Neural progenitor cell (in vitro differentiated cells): ENCODE results near the gene RTN4RL1. TPM values are rescaled to one million over a fixed set of nuclear protein-coding genes. Genes with fewer than 3 reads are reported as not detected.

Source experiments
- DNase-seq: peaks from one replicate; pipeline ENCODE4 v3.0.0-alpha.2; 2016; ENCODE audit warnings: low spot score
- H2AFZ ChIP-seq: fragments of 200-600 bp; sonication (generic); replicated peaks from 2 replicates; pipeline ENCODE4 v1.6.1; 2016; ENCODE audit warnings: antibody characterized with exemption
- H3F3A ChIP-seq: fragments of 200-600 bp; sonication (generic); 2 replicates; pipeline ENCODE4 v1.6.1; 2016; ENCODE audit warnings: antibody characterized with exemption, low read depth
- H3K27ac ChIP-seq: fragments of 200-600 bp; sonication (generic); 2 replicates; pipeline ENCODE4 v1.5.1; 2016; ENCODE audit warnings: mild to moderate bottlenecking
- H3K27me3 ChIP-seq: fragments of 200-600 bp; sonication (generic); 2 replicates; pipeline ENCODE4 v1.6.1; 2016; ENCODE audit warnings: mild to moderate bottlenecking, moderate library complexity
- H3K36me3 ChIP-seq: fragments of 200-600 bp; sonication (generic); 2 replicates; pipeline ENCODE4 v1.5.1; 2016
- H3K4me1 ChIP-seq: fragments of 200-600 bp; sonication (generic); 2 replicates; pipeline ENCODE4 v1.6.1; 2016; ENCODE audit warnings: mixed run types
- H3K4me2 ChIP-seq: fragments of 200-600 bp; sonication (generic); 2 replicates; pipeline ENCODE4 v1.6.1; 2016
- H3K4me3 ChIP-seq: fragments of 200-600 bp; sonication (generic); 2 replicates; pipeline ENCODE4 v1.5.1; 2016
- H3K79me2 ChIP-seq: fragments of 200-600 bp; sonication (generic); 2 replicates; pipeline ENCODE4 v1.6.1; 2016; ENCODE audit warnings: low read depth
- H3K9ac ChIP-seq: fragments of 200-600 bp; sonication (generic); 2 replicates; pipeline ENCODE4 v1.6.1; 2016
- H3K9me3 ChIP-seq: fragments of 200-600 bp; sonication (generic); 2 replicates; pipeline ENCODE4 v1.5.1; 2016; ENCODE audit warnings: low read depth
- H4K20me1 ChIP-seq: fragments of 200-600 bp; sonication (generic); 2 replicates; pipeline ENCODE4 v1.6.1; 2016; ENCODE audit warnings: low read depth
- H3K27ac Mint-ChIP-seq: 3 replicates; pipeline ENCODE4 v1.8.0; 2021; ENCODE audit warnings: mixed read lengths
- H3K27me3 Mint-ChIP-seq: 2 replicates; pipeline ENCODE4 v1.8.0; 2022; ENCODE audit warnings: low read depth, mild to moderate bottlenecking, inconsistent platforms, moderate library complexity, mixed read lengths; ENCODE audit not compliant: insufficient read depth
- H3K36me3 Mint-ChIP-seq: 3 replicates; pipeline ENCODE4 v1.8.0; 2021; ENCODE audit warnings: mixed read lengths
- H3K4me1 Mint-ChIP-seq: 3 replicates; pipeline ENCODE4 v1.8.0; 2021; ENCODE audit warnings: mixed read lengths
- H3K4me3 Mint-ChIP-seq: 3 replicates; pipeline ENCODE4 v1.8.0; 2021; ENCODE audit warnings: mild to moderate bottlenecking, moderate library complexity, mixed read lengths
- H3K9me3 Mint-ChIP-seq: 3 replicates; pipeline ENCODE4 v1.8.0; 2020; ENCODE audit warnings: mixed read lengths
- EZH2 ChIP-seq: fragments of 200-600 bp; sonication (generic); IDR thresholded peaks from 2 replicates; pipeline ENCODE4 v1.6.1; 2017; ENCODE audit warnings: antibody characterized with exemption, mild to moderate bottlenecking, moderate library complexity
- EZH2phosphoT487 ChIP-seq: fragments of 200-600 bp; sonication (generic); IDR thresholded peaks from 2 replicates; pipeline ENCODE4 v1.6.1; 2017; ENCODE audit warnings: antibody characterized with exemption
- total RNA-seq: library from RNA; depleted of rRNA; stranded (reverse); fragments of >200 nt; gene quantifications from 2 replicates; pipeline ENCODE4 v1.2.3, GENCODE V29; 2015; ENCODE audit warnings: low replicate concordance
- TF ChIP-seq, protein P1 (sequence below): fragments of 200-600 bp; sonication (generic); IDR thresholded peaks from 2 replicates; pipeline ENCODE4 v1.5.1; 2017; ENCODE audit warnings: antibody characterized with exemption, mild to moderate bottlenecking

RTN4RL1 gene
- total RNA-seq, 1 donor from 2014 or later: 3.4 TPM

- peaks cover 42% of the 10 kb centered on the region for H3K4me1 ChIP-seq
- no peak overlapping the region for H3K9ac ChIP-seq
- H3K79me2 ChIP-seq: no peaks in the 10 kb centered on the region
- peaks cover 2% of the 10 kb centered on the region for H3K9me3 Mint-ChIP-seq
- peak overlapping the region; percentile 42 for H3K4me2 ChIP-seq
- no peak overlapping the region for H3K27ac Mint-ChIP-seq
- no peak overlapping the region for H3K4me3 Mint-ChIP-seq
- no peaks in the 10 kb centered on the region for H3K36me3 ChIP-seq
- TF ChIP-seq, protein P1, sequence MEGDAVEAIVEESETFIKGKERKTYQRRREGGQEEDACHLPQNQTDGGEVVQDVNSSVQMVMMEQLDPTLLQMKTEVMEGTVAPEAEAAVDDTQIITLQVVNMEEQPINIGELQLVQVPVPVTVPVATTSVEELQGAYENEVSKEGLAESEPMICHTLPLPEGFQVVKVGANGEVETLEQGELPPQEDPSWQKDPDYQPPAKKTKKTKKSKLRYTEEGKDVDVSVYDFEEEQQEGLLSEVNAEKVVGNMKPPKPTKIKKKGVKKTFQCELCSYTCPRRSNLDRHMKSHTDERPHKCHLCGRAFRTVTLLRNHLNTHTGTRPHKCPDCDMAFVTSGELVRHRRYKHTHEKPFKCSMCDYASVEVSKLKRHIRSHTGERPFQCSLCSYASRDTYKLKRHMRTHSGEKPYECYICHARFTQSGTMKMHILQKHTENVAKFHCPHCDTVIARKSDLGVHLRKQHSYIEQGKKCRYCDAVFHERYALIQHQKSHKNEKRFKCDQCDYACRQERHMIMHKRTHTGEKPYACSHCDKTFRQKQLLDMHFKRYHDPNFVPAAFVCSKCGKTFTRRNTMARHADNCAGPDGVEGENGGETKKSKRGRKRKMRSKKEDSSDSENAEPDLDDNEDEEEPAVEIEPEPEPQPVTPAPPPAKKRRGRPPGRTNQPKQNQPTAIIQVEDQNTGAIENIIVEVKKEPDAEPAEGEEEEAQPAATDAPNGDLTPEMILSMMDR: no peak
- TF ChIP-seq EZH2phosphoT487: no peak
- no peak for TF ChIP-seq EZH2
- H3F3A ChIP-seq: peaks cover 29% of the 10 kb centered on the region
- no peaks in the 10 kb centered on the region for H3K36me3 Mint-ChIP-seq
- no peak overlapping the region for H3K27ac ChIP-seq
- H3K27me3 ChIP-seq: peaks cover 53% of the 10 kb centered on the region
- H3K4me1 Mint-ChIP-seq: peaks cover 56% of the 10 kb centered on the region
- no peak overlapping the region for H2AFZ ChIP-seq
- no peaks in the 10 kb centered on the region for H4K20me1 ChIP-seq
- DNase-seq: peak; percentile 56
- H3K27me3 Mint-ChIP-seq: peaks cover 14% of the 10 kb centered on the region
- H3K9me3 ChIP-seq: no peaks in the 10 kb centered on the region
- H3K4me3 ChIP-seq: no peak overlapping the region
Measured at GRCh38 chr17:1914661-1915083, 110.5 kb downstream of the RTN4RL1 start.

GRCh38 chr17:1913702-1914101, 111.4 kb downstream of the RTN4RL1 start:
- H3K9me3 ChIP-seq: no peaks in the 10 kb centered on the region
- Mint-ChIP-seq H3K36me3 (no peaks in the 10 kb centered on the region), H3K4me3 (no peak overlapping the region), H3K27me3 (peaks cover 14% of the 10 kb centered on the region), H3K9me3 (peaks cover 2% of the 10 kb centered on the region), H3K27ac (no peak overlapping the region), H3K4me1 (peaks cover 56% of the 10 kb centered on the region)
- TF ChIP-seq, protein P1: no peak
- TF ChIP-seq EZH2phosphoT487: no peak
- TF ChIP-seq EZH2: no peak
- H3K4me1 ChIP-seq: peaks cover 41% of the 10 kb centered on the region
- H4K20me1 ChIP-seq: no peaks in the 10 kb centered on the region
- no peak overlapping the region for H3K4me3 ChIP-seq
- no peak overlapping the region for H3K9ac ChIP-seq
- no peak overlapping the region for H3K27ac ChIP-seq
- no peak overlapping the region for H3K4me2 ChIP-seq
- H3K79me2 ChIP-seq: no peaks in the 10 kb centered on the region
- DNase-seq: no peak
- no peaks in the 10 kb centered on the region for H3K36me3 ChIP-seq
- H3F3A ChIP-seq: peaks cover 39% of the 10 kb centered on the region
- no peak overlapping the region for H2AFZ ChIP-seq
- peaks cover 60% of the 10 kb centered on the region for H3K27me3 ChIP-seq

DNA sequence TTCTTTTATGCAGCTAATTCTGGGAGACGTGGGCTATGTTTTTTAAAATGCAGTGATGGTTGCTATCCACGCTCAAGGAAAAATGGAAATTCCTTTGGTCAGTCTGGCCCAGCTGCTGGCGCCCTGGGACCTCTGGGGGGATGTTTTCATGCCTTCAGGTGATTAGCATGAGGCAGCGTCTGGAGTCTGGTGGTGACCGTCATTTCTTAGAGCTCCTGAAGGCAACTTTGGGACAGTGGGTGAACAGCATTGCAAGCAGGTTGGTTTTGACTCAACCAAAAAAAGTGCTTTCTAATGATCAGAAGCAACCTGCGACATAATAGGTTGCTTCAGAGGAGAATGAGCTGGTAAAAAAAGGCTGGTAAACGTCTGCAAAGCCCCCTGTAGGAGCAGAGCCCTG, 113.0 kb downstream of the RTN4RL1 start:
- no peak for DNase-seq
- H3K4me1 Mint-ChIP-seq: peaks cover 64% of the 10 kb centered on the region
- Histone ChIP-seq H2AFZ (peak overlapping the region; percentile 36), H3K27ac (no peak overlapping the region), H3F3A (peaks cover 54% of the 10 kb centered on the region), H3K9me3 (no peaks in the 10 kb centered on the region), H4K20me1 (no peaks in the 10 kb centered on the region), H3K27me3 (peaks cover 70% of the 10 kb centered on the region), H3K9ac (no peak overlapping the region), H3K79me2 (no peaks in the 10 kb centered on the region), H3K4me2 (peak overlapping the region; percentile 45), H3K36me3 (no peaks in the 10 kb centered on the region), H3K4me1 (peaks cover 55% of the 10 kb centered on the region), H3K4me3 (no peak overlapping the region)
- peaks cover 14% of the 10 kb centered on the region for H3K27me3 Mint-ChIP-seq
- no peaks in the 10 kb centered on the region for H3K36me3 Mint-ChIP-seq
- no peak overlapping the region for H3K4me3 Mint-ChIP-seq
- H3K27ac Mint-ChIP-seq: peak overlapping the region; percentile 15
- TF ChIP-seq EZH2phosphoT487 (no peak), EZH2 (no peak)
- TF ChIP-seq, protein P1: no peak
- H3K9me3 Mint-ChIP-seq: peaks cover 2% of the 10 kb centered on the region
